Karpas-422 (cell line): Measurements from ENCODE around the gene RFTN1. TPM values are rescaled to one million over a fixed set of nuclear protein-coding genes. Genes with fewer than 3 reads are reported as not detected.

Experiments
- DNase-seq: peaks from one replicate; pipeline ENCODE4 v3.0.0-alpha.2; 2015
- H2AFZ ChIP-seq: fragments of 200-600 bp; sonication (generic); 2 replicates; pipeline ENCODE4 v1.6.1; 2014; ENCODE audit warnings: antibody characterized with exemption, low read length, mixed read lengths
- H3K27ac ChIP-seq: fragments of 200-600 bp; sonication (generic); 2 replicates; pipeline ENCODE4 v1.5.1; 2014; ENCODE audit warnings: mild to moderate bottlenecking, low read length, moderate library complexity
- H3K27me3 ChIP-seq: fragments of 200-600 bp; sonication (generic); 2 replicates; pipeline ENCODE4 v1.6.1; 2014; ENCODE audit warnings: low read length, mixed read lengths
- H3K36me3 ChIP-seq: fragments of 200-600 bp; sonication (generic); 2 replicates; pipeline ENCODE4 v1.6.1; 2014; ENCODE audit warnings: low read length, mixed read lengths; ENCODE audit not compliant: insufficient read depth
- H3K4me1 ChIP-seq: fragments of 200-600 bp; sonication (generic); 2 replicates; pipeline ENCODE4 v1.6.1; 2014; ENCODE audit warnings: mild to moderate bottlenecking, low read length, mixed read lengths
- H3K4me2 ChIP-seq: fragments of 200-600 bp; sonication (generic); 2 replicates; pipeline ENCODE4 v1.6.1; 2014; ENCODE audit warnings: low read length, low read depth, mild to moderate bottlenecking; ENCODE audit not compliant: poor library complexity, severe bottlenecking
- H3K4me3 ChIP-seq: fragments of 200-600 bp; sonication (generic); 2 replicates; pipeline ENCODE4 v1.5.1; 2014; ENCODE audit warnings: mild to moderate bottlenecking, antibody characterized with exemption, low read length, mixed read lengths
- H3K79me2 ChIP-seq: fragments of 200-600 bp; sonication (generic); 2 replicates; pipeline ENCODE4 v1.6.1; 2014; ENCODE audit warnings: mild to moderate bottlenecking, low read length, mixed read lengths
- H3K9ac ChIP-seq: fragments of 200-600 bp; sonication (generic); 2 replicates; pipeline ENCODE4 v1.6.0; 2014; ENCODE audit warnings: low read length
- H3K9me2 ChIP-seq: fragments of 200-600 bp; sonication (generic), shearing (Covaris generic); replicated peaks from 2 replicates; pipeline ENCODE4 v1.6.0; 2014; ENCODE audit warnings: mild to moderate bottlenecking, low read length, moderate library complexity; ENCODE audit not compliant: insufficient read depth
- H3K9me3 ChIP-seq: fragments of 300-700, 200-600 bp; sonication (generic); 2 replicates; pipeline ENCODE4 v1.6.1; 2014; ENCODE audit warnings: low read length, mixed read lengths
- H4K20me1 ChIP-seq: fragments of 200-600 bp; sonication (generic); 2 replicates; pipeline ENCODE4 v1.6.1; 2014; ENCODE audit warnings: mild to moderate bottlenecking, antibody characterized with exemption, low read length, low read depth; ENCODE audit not compliant: insufficient read depth
- total RNA-seq: library from RNA; depleted of rRNA; stranded (reverse); fragments of >200 nt; shearing (Covaris generic); gene quantifications from 2 replicates; pipeline ENCODE4 v1.2.3, GENCODE V29; 2014; ENCODE audit warnings: low replicate concordance

RFTN1 gene
- total RNA-seq, 1 experiment from 2014 or later, result 291 TPM

DNA sequence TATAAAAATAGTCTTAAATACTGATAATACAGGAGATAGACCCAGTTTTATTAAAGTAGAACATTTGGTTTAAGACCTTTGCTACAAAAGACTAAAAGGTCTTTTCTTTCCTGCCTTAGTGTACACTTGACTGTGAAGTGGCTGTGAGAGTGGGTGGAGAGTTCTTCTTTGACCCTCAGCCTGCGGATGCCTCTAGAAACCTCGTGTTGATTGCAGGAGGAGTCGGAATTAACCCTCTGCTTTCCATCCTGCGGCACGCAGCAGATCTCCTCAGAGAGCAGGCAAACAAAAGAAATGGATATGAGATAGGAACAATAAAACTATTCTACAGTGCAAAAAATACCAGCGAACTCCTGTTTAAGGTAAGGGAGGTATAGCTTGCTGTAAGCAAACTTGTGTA, 212.0 kb downstream of the RFTN1 start:
- H3K4me2 ChIP-seq, result no peak overlapping the region
- no peaks in the 10 kb centered on the region for H3K27me3 ChIP-seq
- no peak for DNase-seq
- no peak overlapping the region for H3K9ac ChIP-seq
- no peaks in the 10 kb centered on the region for H3K9me2 ChIP-seq
- H4K20me1 ChIP-seq, result no peaks in the 10 kb centered on the region
- no peak overlapping the region for H3K27ac ChIP-seq
- H3K4me3 ChIP-seq, result no peak overlapping the region
- H3K79me2 ChIP-seq, result no peaks in the 10 kb centered on the region
- H3K4me1 ChIP-seq, result no peaks in the 10 kb centered on the region
- no peak overlapping the region for H2AFZ ChIP-seq
- H3K36me3 ChIP-seq, result peaks cover 94% of the 10 kb centered on the region
- no peaks in the 10 kb centered on the region for H3K9me3 ChIP-seq

DNA sequence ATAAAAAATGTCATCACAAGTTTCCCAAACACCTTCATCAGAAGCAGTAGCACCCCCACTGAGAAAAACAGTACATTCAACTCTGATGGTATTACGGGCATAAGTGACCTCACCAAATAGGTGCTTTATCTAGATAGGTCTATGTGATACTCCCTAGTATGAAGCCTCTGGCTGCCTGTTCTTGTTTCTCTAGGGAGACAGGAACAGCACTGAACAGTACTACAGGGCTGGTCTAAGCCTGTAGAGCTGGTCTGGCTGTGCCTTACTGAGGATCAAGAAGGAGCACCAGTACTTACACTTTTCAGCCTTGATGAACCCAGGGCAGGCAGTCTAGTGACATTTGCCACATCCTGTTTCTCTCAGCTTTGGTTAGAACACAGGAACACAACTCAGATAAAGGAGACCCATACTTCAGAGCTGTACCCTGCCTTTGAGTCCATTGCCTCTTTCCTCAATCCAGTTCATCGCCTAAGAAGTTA, 212.6 kb downstream of the RFTN1 start:
- peaks cover 94% of the 10 kb centered on the region for H3K36me3 ChIP-seq
- H3K27ac ChIP-seq, result no peak overlapping the region
- H3K4me1 ChIP-seq, result no peaks in the 10 kb centered on the region
- H3K4me3 ChIP-seq, result no peak overlapping the region
- DNase-seq, result no peak
- H3K9ac ChIP-seq, result no peak overlapping the region
- no peaks in the 10 kb centered on the region for H3K9me3 ChIP-seq
- no peak overlapping the region for H3K4me2 ChIP-seq
- H2AFZ ChIP-seq, result no peak overlapping the region
- H3K9me2 ChIP-seq, result no peaks in the 10 kb centered on the region
- H3K27me3 ChIP-seq, result no peaks in the 10 kb centered on the region
- no peaks in the 10 kb centered on the region for H4K20me1 ChIP-seq
- no peaks in the 10 kb centered on the region for H3K79me2 ChIP-seq

DNA sequence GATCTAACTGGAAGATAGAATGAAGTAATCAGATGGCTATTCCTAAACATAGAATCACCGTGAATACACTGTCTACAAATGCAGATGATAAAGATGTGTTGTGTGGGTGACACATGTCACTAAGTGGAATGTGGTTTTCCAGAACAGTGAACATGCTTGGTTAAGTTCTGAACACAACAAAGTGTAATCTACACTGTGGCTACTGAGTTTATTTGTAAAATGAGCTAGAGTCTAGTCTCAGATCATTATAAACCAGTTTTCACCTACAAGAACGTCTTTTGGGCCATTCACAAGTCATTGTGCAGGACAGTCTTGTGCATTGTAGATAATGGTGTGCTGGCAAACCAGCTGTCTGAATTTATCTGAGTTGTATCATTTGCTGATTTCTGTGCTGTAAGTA, 213.2 kb downstream of the RFTN1 start:
- peaks cover 4% of the 10 kb centered on the region; the same call in 1 of the 2 replicates for H3K79me2 ChIP-seq
- H3K9me3 ChIP-seq, result no peaks in the 10 kb centered on the region
- no peaks in the 10 kb centered on the region for H3K4me1 ChIP-seq
- H3K4me2 ChIP-seq, result no peak overlapping the region
- H3K4me3 ChIP-seq, result no peak overlapping the region
- no peak overlapping the region for H2AFZ ChIP-seq
- no peaks in the 10 kb centered on the region for H3K9me2 ChIP-seq
- no peaks in the 10 kb centered on the region for H3K27me3 ChIP-seq
- DNase-seq, result no peak
- peak overlapping the region; percentile 18; the same call in 1 of the 2 replicates for H3K27ac ChIP-seq
- peaks cover 94% of the 10 kb centered on the region for H3K36me3 ChIP-seq
- H4K20me1 ChIP-seq, result no peaks in the 10 kb centered on the region
- H3K9ac ChIP-seq, result no peak overlapping the region

DNA sequence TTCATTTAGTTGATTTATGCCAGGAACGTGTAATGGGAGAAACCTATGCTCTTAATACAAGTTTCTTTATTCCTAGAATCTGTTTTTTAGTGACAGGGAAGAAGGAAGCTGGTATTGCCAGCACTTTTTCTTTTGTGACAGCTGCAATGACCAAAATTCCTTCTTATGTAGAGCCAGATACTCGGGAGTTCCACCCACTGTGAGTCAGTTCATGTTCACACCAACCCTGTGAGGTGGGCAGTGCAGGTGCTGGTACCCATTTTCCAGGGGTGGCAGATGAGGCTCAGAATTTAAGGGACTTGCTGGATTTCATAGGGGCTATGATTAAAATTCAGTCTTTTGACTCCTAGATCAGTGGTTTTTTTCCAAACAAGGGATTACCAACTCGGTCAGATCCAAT, 213.8 kb downstream of the RFTN1 start:
- Histone ChIP-seq H3K4me1 (no peaks in the 10 kb centered on the region), H3K9ac (no peak overlapping the region), H3K27me3 (no peaks in the 10 kb centered on the region), H3K9me2 (no peaks in the 10 kb centered on the region), H2AFZ (no peak overlapping the region), H4K20me1 (no peaks in the 10 kb centered on the region), H3K9me3 (peaks cover 2% of the 10 kb centered on the region), H3K79me2 (peaks cover 6% of the 10 kb centered on the region; the same call in 1 of the 2 replicates), H3K4me2 (no peak overlapping the region), H3K27ac (peak overlapping the region; percentile 18; the same call in 1 of the 2 replicates), H3K4me3 (no peak overlapping the region), H3K36me3 (peaks cover 94% of the 10 kb centered on the region)
- DNase-seq, result no peak

DNA sequence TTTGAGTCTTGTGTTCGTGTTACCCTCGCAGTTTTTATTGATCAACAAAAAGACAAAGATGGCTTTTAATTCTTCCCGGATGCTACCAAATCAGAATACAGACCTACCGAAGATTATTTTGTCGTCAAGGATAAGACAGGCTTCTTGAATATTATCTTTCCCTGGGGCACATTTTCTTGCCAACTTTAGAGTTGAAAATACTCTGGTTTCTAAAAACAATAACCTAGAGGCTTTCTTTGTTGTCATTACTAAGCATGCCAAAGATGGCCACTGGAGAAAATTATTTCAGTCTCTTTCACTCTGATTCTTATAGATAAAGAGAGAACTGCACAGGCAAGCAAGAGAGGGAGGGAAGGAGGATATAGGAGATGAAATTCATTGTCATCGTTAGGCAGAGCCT, 214.6 kb downstream of the RFTN1 start:
- Histone ChIP-seq H3K27me3 (no peaks in the 10 kb centered on the region), H3K4me2 (no peak overlapping the region), H3K4me3 (no peak overlapping the region), H3K27ac (no peak overlapping the region), H3K36me3 (peaks cover 94% of the 10 kb centered on the region), H3K9me2 (no peaks in the 10 kb centered on the region), H3K9ac (no peak overlapping the region), H3K9me3 (peaks cover 4% of the 10 kb centered on the region), H3K4me1 (no peaks in the 10 kb centered on the region), H4K20me1 (no peaks in the 10 kb centered on the region), H3K79me2 (peaks cover 8% of the 10 kb centered on the region; the same call in 1 of the 2 replicates), H2AFZ (no peak overlapping the region)
- DNase-seq, result no peak

DNA sequence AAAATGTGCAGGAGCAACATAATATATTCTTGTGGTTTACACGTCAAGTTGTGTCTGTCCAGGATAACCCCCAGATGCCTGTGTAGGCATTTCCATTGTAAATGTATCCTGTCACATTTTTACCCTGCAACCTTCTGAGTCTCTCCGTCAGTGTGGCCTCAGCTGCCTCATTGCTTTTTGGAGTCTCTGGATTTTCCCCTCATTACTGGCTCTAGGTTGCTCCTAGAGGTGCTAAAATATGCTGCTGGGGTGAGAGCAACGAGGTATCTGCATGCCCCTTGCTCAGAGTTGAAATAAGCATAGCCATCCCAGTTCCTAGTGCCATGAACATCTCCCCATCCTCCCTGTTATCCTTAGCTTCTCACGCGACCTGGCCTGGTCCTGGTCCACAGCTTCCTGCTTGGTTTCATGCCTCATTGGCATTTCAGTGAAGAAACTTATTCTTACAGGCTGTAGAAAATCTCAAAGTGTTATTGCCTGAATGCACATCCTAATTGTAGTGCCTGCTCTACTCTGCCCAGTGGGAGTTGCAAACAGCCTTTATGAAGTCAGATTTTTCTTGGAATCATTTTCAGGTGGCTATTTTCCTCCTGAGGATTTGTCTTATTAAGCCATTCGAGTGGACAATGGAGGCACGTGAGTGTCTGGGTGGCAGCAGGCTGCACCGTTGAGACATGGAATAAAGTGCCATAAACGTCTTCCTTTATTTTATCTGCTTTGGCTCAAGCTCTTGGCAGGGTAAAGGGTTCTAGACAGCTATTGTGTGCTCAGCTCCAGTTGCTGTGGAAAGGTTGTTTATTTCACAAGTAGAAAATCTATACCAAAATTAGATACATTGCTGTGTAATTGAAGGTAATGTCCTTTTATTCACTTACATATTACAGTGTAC, 215.3 kb downstream of the RFTN1 start:
- Histone ChIP-seq H2AFZ (no peak overlapping the region), H3K9me2 (no peaks in the 10 kb centered on the region), H3K4me3 (no peak overlapping the region), H3K4me1 (no peaks in the 10 kb centered on the region), H3K27me3 (no peaks in the 10 kb centered on the region), H3K27ac (no peak overlapping the region), H3K36me3 (peaks cover 99% of the 10 kb centered on the region), H4K20me1 (no peaks in the 10 kb centered on the region), H3K4me2 (no peak overlapping the region), H3K79me2 (peaks cover 14% of the 10 kb centered on the region), H3K9ac (no peak overlapping the region), H3K9me3 (peaks cover 4% of the 10 kb centered on the region)
- no peak for DNase-seq

DNA sequence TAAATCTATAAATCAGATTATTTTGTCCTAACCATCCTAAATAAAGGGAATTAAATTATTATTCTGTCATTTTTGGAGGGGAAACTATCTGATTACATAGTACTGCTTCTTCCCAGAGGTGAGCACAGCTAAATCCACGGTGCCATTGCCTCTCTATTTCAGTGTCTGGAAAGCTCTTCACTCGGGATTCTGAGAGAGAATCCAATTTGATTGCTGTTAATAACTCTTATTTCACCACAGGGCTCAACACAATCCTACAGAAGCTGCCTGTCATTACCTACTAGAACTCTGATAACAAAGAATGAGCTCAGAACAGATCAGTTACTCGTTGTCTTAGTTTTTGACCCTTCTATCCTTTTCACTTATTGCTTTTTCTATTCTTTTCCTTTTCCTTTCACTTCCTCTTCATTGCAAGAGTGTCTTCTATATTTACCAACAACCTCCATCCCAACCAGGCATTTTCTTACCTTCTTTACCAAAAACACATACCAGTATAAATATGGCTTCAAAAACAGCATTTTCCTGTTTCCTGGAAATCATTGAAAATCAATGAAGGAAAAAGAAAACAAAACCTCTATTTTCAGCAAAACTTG, 218.1 kb downstream of the RFTN1 start:
- Histone ChIP-seq H3K36me3 (peaks cover 72% of the 10 kb centered on the region), H3K9me3 (peaks cover 4% of the 10 kb centered on the region), H3K27me3 (no peaks in the 10 kb centered on the region), H3K9me2 (no peaks in the 10 kb centered on the region), H3K79me2 (peaks cover 14% of the 10 kb centered on the region), H3K4me2 (no peak overlapping the region), H4K20me1 (no peaks in the 10 kb centered on the region), H3K27ac (no peak overlapping the region), H3K9ac (no peak overlapping the region), H2AFZ (no peak overlapping the region), H3K4me3 (no peak overlapping the region), H3K4me1 (peaks cover 21% of the 10 kb centered on the region)
- DNase-seq, result no peak

DNA sequence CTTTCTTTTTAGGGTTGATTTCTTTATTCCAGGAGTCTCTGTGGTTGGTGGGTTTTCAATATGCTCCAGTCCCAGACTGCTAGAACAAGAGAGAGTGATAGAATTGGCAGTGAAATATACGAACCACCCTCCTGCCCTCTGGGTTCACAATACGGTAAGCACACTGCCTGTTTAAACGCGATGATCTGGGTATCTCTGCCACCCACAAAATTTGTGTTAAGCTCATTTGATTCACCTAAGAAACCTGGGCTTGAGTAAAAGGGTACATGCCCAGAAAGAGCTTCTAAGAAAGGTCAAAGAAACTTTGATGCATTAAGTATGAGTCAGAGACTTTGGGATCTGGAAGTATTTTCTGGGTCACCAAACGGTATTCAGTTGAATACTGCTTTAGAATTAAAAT, 218.7 kb downstream of the RFTN1 start:
- H3K27ac ChIP-seq, result no peak overlapping the region
- peaks cover 66% of the 10 kb centered on the region for H3K36me3 ChIP-seq
- no peak overlapping the region for H3K4me2 ChIP-seq
- no peaks in the 10 kb centered on the region for H3K9me2 ChIP-seq
- no peak overlapping the region for H3K9ac ChIP-seq
- H3K9me3 ChIP-seq, result peaks cover 4% of the 10 kb centered on the region
- peaks cover 21% of the 10 kb centered on the region for H3K4me1 ChIP-seq
- DNase-seq, result no peak
- peaks cover 14% of the 10 kb centered on the region for H3K79me2 ChIP-seq
- H4K20me1 ChIP-seq, result no peaks in the 10 kb centered on the region
- no peak overlapping the region for H3K4me3 ChIP-seq
- no peak overlapping the region for H2AFZ ChIP-seq
- no peaks in the 10 kb centered on the region for H3K27me3 ChIP-seq
